HG03457 (cell line): ENCODE measurements around the gene OPN3.
A peak's percentile ranks its signal among the peaks of the same experiment; 100 is the strongest.

ENCODE experiments used
- ATAC-seq: cut with Tn5 transposase; IDR thresholded peaks from one replicate; pipeline ENCODE4 v1.9.1; 2021; ENCODE audit warnings: moderate number of reproducible peaks; ENCODE audit not compliant: unreplicated experiment

OPN3 gene

GRCh38 chr1:241592273-241592958, 47.8 kb downstream of the OPN3 start:
- peak; percentile 81 for ATAC-seq

GRCh38 chr1:241591736-241592135, 48.4 kb downstream of the OPN3 start:
- ATAC-seq, result no peak

- ATAC-seq, result no peak
Measured at GRCh38 chr1:241591317-241591716, 48.9 kb downstream of the OPN3 start.

GRCh38 chr1:241590719-241591118, 49.5 kb downstream of the OPN3 start:
- no peak for ATAC-seq

- ATAC-seq, result no peak
Measured at GRCh38 chr1:241589521-241589920, 50.6 kb downstream of the OPN3 start.

- ATAC-seq, result no peak
Measured at GRCh38 chr1:241586905-241587512, 53.2 kb downstream of the OPN3 start.

- ATAC-seq, result no peak
Measured at GRCh38 chr1:241582921-241583321, 57.2 kb downstream of the OPN3 start.

GRCh38 chr1:241579434-241579833, 60.7 kb downstream of the OPN3 start:
- no peak for ATAC-seq

- ATAC-seq, result no peak
Measured at GRCh38 chr1:241574154-241574553, 66.0 kb downstream of the OPN3 start.

- no peak for ATAC-seq
Measured at GRCh38 chr1:241569848-241570247, 70.3 kb downstream of the OPN3 start.

GRCh38 chr1:241560849-241561187, 79.4 kb downstream of the OPN3 start:
- ATAC-seq, result no peak

GRCh38 chr1:241560146-241560848, 79.9 kb downstream of the OPN3 start:
- ATAC-seq, result no peak

GRCh38 chr1:241557551-241558193, 82.5 kb downstream of the OPN3 start:
- no peak for ATAC-seq

GRCh38 chr1:241557031-241557430, 83.1 kb downstream of the OPN3 start:
- ATAC-seq, result no peak

- ATAC-seq, result no peak
Measured at GRCh38 chr1:241555526-241555925, 84.6 kb downstream of the OPN3 start.

- ATAC-seq, result no peak
Measured at GRCh38 chr1:241553886-241554592, 86.1 kb downstream of the OPN3 start.

GRCh38 chr1:241551759-241552638, 88.2 kb downstream of the OPN3 start:
- ATAC-seq, result peak; percentile 73

GRCh38 chr1:241550318-241550717, 89.9 kb downstream of the OPN3 start:
- no peak for ATAC-seq

- no peak for ATAC-seq
Measured at GRCh38 chr1:241548008-241548407, 92.2 kb downstream of the OPN3 start.
